Liver (tissue), 9 donors: Measurements from ENCODE around the gene DIAPH2. TPM values are rescaled to one million over a fixed set of nuclear protein-coding genes. Genes with fewer than 3 reads are reported as not detected.

Source experiments
- DNase-seq: peaks from one replicate; pipeline ENCODE4 v3.0.0-alpha.2; 2017; ENCODE audit warnings: low spot score
- H3K27ac ChIP-seq, 2 donors: one replicate each; pipeline ENCODE4 v1.7.0; 2013; ENCODE audit warnings: inconsistent platforms in 2 of 2, low read length in 2 of 2, control low read depth in 1 of 2, low read depth in 1 of 2, mild to moderate bottlenecking in 1 of 2
- H3K27me3 ChIP-seq, 4 donors: one replicate each; pipeline versions ENCODE4 v1.6.1 to v1.7.0; 2013; ENCODE audit warnings: low read length in 3 of 4, inconsistent platforms in 1 of 4, mild to moderate bottlenecking in 1 of 4, moderate library complexity in 1 of 4; ENCODE audit not compliant: control insufficient read depth in 4 of 4, insufficient read depth in 4 of 4
- H3K36me3 ChIP-seq, 4 donors: one replicate each; pipeline versions ENCODE4 v1.6.1 to v1.7.0; 2013; ENCODE audit warnings: low read length in 3 of 4, mild to moderate bottlenecking in 3 of 4, low read depth in 1 of 4, moderate library complexity in 1 of 4; ENCODE audit not compliant: control insufficient read depth in 4 of 4, insufficient read depth in 3 of 4
- H3K4me1 ChIP-seq, 4 donors: one replicate each; pipeline versions ENCODE4 v1.6.1 to v1.7.0; 2013; ENCODE audit warnings: low read length in 3 of 4, mild to moderate bottlenecking in 3 of 4, moderate library complexity in 1 of 4; ENCODE audit not compliant: control insufficient read depth in 4 of 4, insufficient read depth in 4 of 4
- H3K4me3 ChIP-seq, 3 donors: one replicate each; pipeline versions ENCODE4 v1.6.1 to v1.7.0; 2013; ENCODE audit warnings: low read length in 3 of 3, control low read depth in 1 of 3, low read depth in 1 of 3, mild to moderate bottlenecking in 1 of 3
- H3K9ac ChIP-seq, 2 donors: one replicate each; pipeline ENCODE4 v1.7.0; 2013; ENCODE audit warnings: low read length in 2 of 2, mild to moderate bottlenecking in 2 of 2, moderate library complexity in 2 of 2, control low read depth in 1 of 2, low read depth in 1 of 2
- H3K9me3 ChIP-seq, 4 donors: one replicate each; pipeline versions ENCODE4 v1.6.1 to v1.7.0; 2013; ENCODE audit warnings: low read length in 3 of 4; ENCODE audit not compliant: control insufficient read depth in 4 of 4
- ATF3 ChIP-seq: IDR thresholded peaks from 2 replicates; pipeline ENCODE4 v1.6.1; 2016; ENCODE audit warnings: antibody characterized with exemption
- EGR1 ChIP-seq, 2 donors: IDR thresholded peaks; 2 replicates each; pipeline ENCODE4 v1.6.1; 2016 to 2018; ENCODE audit warnings: antibody characterized with exemption in 2 of 2, low read depth in 2 of 2
- FOXA1 ChIP-seq: IDR thresholded peaks from 2 replicates; pipeline ENCODE4 v1.6.1; 2016; ENCODE audit warnings: antibody characterized with exemption
- FOXA2 ChIP-seq: IDR thresholded peaks from 2 replicates; pipeline ENCODE4 v1.6.1; 2016; ENCODE audit warnings: antibody characterized with exemption
- GABPA ChIP-seq, 2 donors: IDR thresholded peaks in 1 of 2; conservative IDR thresholded peaks in 1 of 2; 2 replicates each; pipeline ENCODE4 v1.6.1; 2016; ENCODE audit warnings: antibody characterized with exemption in 2 of 2, mild to moderate bottlenecking in 1 of 2, moderate library complexity in 1 of 2
- HNF4A ChIP-seq, 2 donors: conservative IDR thresholded peaks; 2 replicates each; pipeline ENCODE4 v1.6.1; 2016; ENCODE audit warnings: antibody characterized with exemption in 2 of 2, mild to moderate bottlenecking in 2 of 2
- HNF4G ChIP-seq: IDR thresholded peaks from 2 replicates; pipeline ENCODE4 v1.6.1; 2016; ENCODE audit warnings: antibody characterized with exemption
- JUND ChIP-seq, 2 donors: IDR thresholded peaks; 2 replicates each; pipeline ENCODE4 v1.6.1; 2016; ENCODE audit warnings: antibody characterized with exemption in 2 of 2
- MAX ChIP-seq: IDR thresholded peaks from 2 replicates; pipeline ENCODE4 v1.6.1; 2016; ENCODE audit warnings: antibody characterized with exemption
- NR2F2 ChIP-seq: IDR thresholded peaks from 2 replicates; pipeline ENCODE4 v1.6.1; 2016; ENCODE audit warnings: antibody characterized with exemption
- RAD21 ChIP-seq, 2 donors: IDR thresholded peaks; 2 replicates each; pipeline ENCODE4 v1.6.1; 2016; ENCODE audit warnings: antibody characterized with exemption in 2 of 2, mild to moderate bottlenecking in 2 of 2
- REST ChIP-seq: IDR thresholded peaks from 2 replicates; pipeline ENCODE4 v1.6.1; 2016; ENCODE audit warnings: antibody characterized with exemption, mild to moderate bottlenecking
- RXRA ChIP-seq, 2 donors: IDR thresholded peaks; 2 replicates each; pipeline ENCODE4 v1.6.1; 2017 to 2018; ENCODE audit warnings: antibody characterized with exemption in 2 of 2, mild to moderate bottlenecking in 1 of 2
- SP1 ChIP-seq: IDR thresholded peaks from 2 replicates; pipeline ENCODE4 v1.6.1; 2018; ENCODE audit warnings: antibody characterized with exemption, mild to moderate bottlenecking
- TAF1 ChIP-seq: conservative IDR thresholded peaks from 2 replicates; pipeline ENCODE4 v1.6.1; 2016; ENCODE audit warnings: antibody characterized with exemption, mild to moderate bottlenecking
- YY1 ChIP-seq: IDR thresholded peaks from 2 replicates; pipeline ENCODE4 v1.6.1; 2016; ENCODE audit warnings: antibody characterized with exemption, mild to moderate bottlenecking
- ZBTB33 ChIP-seq: IDR thresholded peaks from 2 replicates; pipeline ENCODE4 v1.6.1; 2016; ENCODE audit warnings: antibody characterized with exemption
- WGBS: extraction: QIAGEN DNeasy Blood & Tissue Kit; methylation state at CpG from one replicate; pipeline ENCODE4 v1.1.7; 2013; 5-methylcytosine and 5-hydroxymethylcytosine counted together
- polyA plus RNA-seq, 2 donors: library from polyadenylated mRNA; stranded (reverse) in 1 of 2; unstranded in 1 of 2; fragments of 200-250 nt in 1 of 2; fragments of >200 nt in 1 of 2; fragmentation: Nextera tagmentation in 1 of 2; extraction: Ambion mirVana in 1 of 2; gene quantifications; one replicate each; pipeline versions ENCODE4 v1.2.1 to v1.2.3, GENCODE V29; 2013 to 2015
- total RNA-seq, 2 donors: library from RNA; depleted of rRNA; stranded (reverse); fragments of >200 nt; gene quantifications; one replicate each; pipeline ENCODE4 v1.2.3, GENCODE V29; 2014
- donor health status: healthy.
- donor health status: healthy.
- donor health status: healthy.
- donor health status: healthy.
- donor health status: healthy.

The DIAPH2 gene
- total and polyA plus RNA-seq, 4 donors: 2.7 to 16.6 (median 5.3) TPM

- Histone ChIP-seq H3K36me3 (no peaks in the 10 kb centered on the region), H3K9ac (no peak overlapping the region), H3K9me3 (no peaks in the 10 kb centered on the region), H3K27me3 (no peaks in the 10 kb centered on the region), H3K27ac (no peak overlapping the region), H3K4me1 (no peaks in the 10 kb centered on the region), H3K4me3 (no peak overlapping the region)
- TF ChIP-seq HNF4A (conservative IDR thresholded peaks at IDR 0.05): no peak
- WGBS: 77% methylated on average over 2 of the region's 2 CpGs
- no peak for DNase-seq
Measured at GRCh38 chrX:96704629-96705028, 20.0 kb downstream of the DIAPH2 start.

GRCh38 chrX:96705905-96706304 lies 21.3 kb downstream of the DIAPH2 start:
- Histone ChIP-seq H3K27me3 (no peaks in the 10 kb centered on the region), H3K9ac (no peak overlapping the region), H3K27ac (no peak overlapping the region), H3K36me3 (no peaks in the 10 kb centered on the region), H3K4me1 (no peaks in the 10 kb centered on the region), H3K9me3 (no peaks in the 10 kb centered on the region), H3K4me3 (no peak overlapping the region)
- TF ChIP-seq RXRA (IDR thresholded peaks at IDR 0.05): no peak
- TF ChIP-seq HNF4G: no peak
- TF ChIP-seq GABPA (IDR thresholded peaks at IDR 0.05 in 1 of 2, conservative IDR thresholded peaks at IDR 0.05 in 1 of 2): no peak
- TF ChIP-seq HNF4A (conservative IDR thresholded peaks at IDR 0.05): no peak
- TF ChIP-seq FOXA2: no peak
- TF ChIP-seq REST: no peak
- TF ChIP-seq SP1: no peak
- TF ChIP-seq TAF1: no peak
- no peak for TF ChIP-seq MAX
- no peak for TF ChIP-seq ATF3
- no peak for TF ChIP-seq RAD21 (IDR thresholded peaks at IDR 0.05)
- TF ChIP-seq YY1: no peak
- no peak for TF ChIP-seq EGR1 (IDR thresholded peaks at IDR 0.05; ENCODE audit: low read depth in 2 of 2)
- TF ChIP-seq NR2F2: no peak
- no peak for TF ChIP-seq FOXA1
- DNase-seq: no peak

- no peak overlapping the region for H3K4me3 ChIP-seq
- 84% methylated on average over 1 of the region's 1 CpG for WGBS
- H3K27ac ChIP-seq: no peak overlapping the region
- no peak overlapping the region for H3K9ac ChIP-seq
- peaks cover 0 to under 1% (median under 1%) of the 10 kb centered on the region in 4 donors for H3K4me1 ChIP-seq
- no peaks in the 10 kb centered on the region for H3K27me3 ChIP-seq
- DNase-seq: no peak
- H3K9me3 ChIP-seq: no peaks in the 10 kb centered on the region
- no peaks in the 10 kb centered on the region for H3K36me3 ChIP-seq
- TF ChIP-seq GABPA (IDR thresholded peaks at IDR 0.05 in 1 of 2, conservative IDR thresholded peaks at IDR 0.05 in 1 of 2) (no peak), HNF4G (no peak), TAF1 (no peak), FOXA2 (no peak), ZBTB33 (no peak), RXRA (IDR thresholded peaks at IDR 0.05) (no peak), NR2F2 (no peak), EGR1 (IDR thresholded peaks at IDR 0.05; ENCODE audit: low read depth in 2 of 2) (no peak), JUND (IDR thresholded peaks at IDR 0.05) (no peak), ATF3 (no peak), HNF4A (conservative IDR thresholded peaks at IDR 0.05) (no peak), REST (no peak), FOXA1 (no peak), RAD21 (IDR thresholded peaks at IDR 0.05) (no peak), MAX (no peak), YY1 (no peak)
Measured at GRCh38 chrX:96707804-96708203, 23.2 kb downstream of the DIAPH2 start.
